Measurements from ENCODE around the gene VASP. TPM values are rescaled to one million over a fixed set of nuclear protein-coding genes. Genes with fewer than 3 reads are reported as not detected.

Gene VASP
- total and polyA plus RNA-seq, 2 of the 13 experiments (the other 11 are each of a cell fraction or from before 2014, with no cell fraction given), result 41.8 to 67.1 TPM

DNA sequence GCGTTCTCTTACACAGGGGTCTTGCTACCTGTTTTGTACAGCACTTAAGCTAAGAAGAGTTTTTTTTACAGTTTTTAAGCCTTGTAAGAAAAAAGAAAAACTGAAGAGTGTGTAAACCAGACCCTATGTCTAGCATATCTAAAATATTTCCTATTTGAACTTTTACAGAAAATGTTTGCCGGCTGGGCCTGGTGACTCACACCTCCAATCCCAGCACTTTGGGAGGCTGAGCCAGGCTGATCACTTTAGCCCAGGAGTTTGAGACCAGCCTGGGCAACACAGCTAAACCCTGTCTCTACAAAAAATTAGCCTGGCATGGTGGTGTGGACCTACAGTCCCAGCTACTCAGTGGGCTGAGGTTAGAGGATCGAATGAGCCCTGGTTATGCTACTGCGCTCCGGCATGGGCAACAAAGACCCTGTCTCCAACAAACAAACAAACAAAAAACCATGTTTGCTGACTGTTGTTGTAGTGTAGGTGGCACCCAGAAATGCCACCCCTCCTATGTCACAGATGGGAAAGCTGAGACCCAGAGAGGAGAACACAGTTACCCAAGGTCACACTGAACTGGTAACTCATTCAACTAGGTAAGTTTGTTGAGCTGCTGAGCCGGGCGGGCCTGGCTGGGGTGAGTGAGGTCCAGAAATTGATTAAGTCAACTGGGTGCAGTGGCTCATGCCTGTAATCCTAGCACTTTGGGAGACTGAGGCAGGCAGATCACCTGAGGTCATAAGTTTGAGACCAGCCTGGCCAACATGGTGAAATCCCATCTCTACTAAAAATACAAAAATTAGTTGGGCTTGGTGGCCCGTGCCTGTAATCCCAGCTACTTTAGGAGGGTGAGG lies 1.9 kb upstream of the VASP start (continued):
- TF ChIP-seq SPEN (CRISPR knock-in tag; IDR thresholded peaks at IDR 0.05; ENCODE audit: low read depth) (no peak), HMG20B (CRISPR knock-in tag; conservative IDR thresholded peaks at IDR 0.05) (no peak), SNAI1 (CRISPR knock-in tag; IDR thresholded peaks at IDR 0.05; ENCODE audit: borderline replicate concordance) (no peak), ZNF136 (CRISPR knock-in tag; IDR thresholded peaks at IDR 0.05; ENCODE audit: low read depth) (0 out of 2 replicates have a peak, but pooled peaks have one; percentile 28), ZIK1 (CRISPR knock-in tag; IDR thresholded peaks at IDR 0.05; ENCODE audit: borderline replicate concordance, low read depth) (no peak), SSRP1 (CRISPR knock-in tag; IDR thresholded peaks at IDR 0.05) (peak; percentile 16; the same call in 1 of the 2 replicates), ZNF274 (CRISPR knock-in tag; IDR thresholded peaks at IDR 0.05) (no peak; the same call in 1 of the 2 replicates), XBP1 (CRISPR knock-in tag; IDR thresholded peaks at IDR 0.05) (no peak), ZBTB1 (CRISPR knock-in tag; IDR thresholded peaks at IDR 0.05; ENCODE audit: borderline replicate concordance) (no peak), ZSCAN21 (CRISPR knock-in tag; IDR thresholded peaks at IDR 0.05; ENCODE audit: borderline replicate concordance) (no peak), FOXA3 (CRISPR knock-in tag; IDR thresholded peaks at IDR 0.05) (0 out of 2 replicates have a peak, but pooled peaks have one; percentile 19), ZNF598 (CRISPR knock-in tag; IDR thresholded peaks at IDR 0.05; ENCODE audit: borderline replicate concordance) (0 out of 2 replicates have a peak, but pooled peaks have one; percentile 11), MED1 (CRISPR knock-in tag; IDR thresholded peaks at IDR 0.05) (peak; percentile 10; the same call in 1 of the 2 replicates), ASH2L (IDR thresholded peaks at IDR 0.05; ENCODE audit: insufficient read length, low read depth, low read length) (no peak)
- TF ChIP-seq, protein P1, sequence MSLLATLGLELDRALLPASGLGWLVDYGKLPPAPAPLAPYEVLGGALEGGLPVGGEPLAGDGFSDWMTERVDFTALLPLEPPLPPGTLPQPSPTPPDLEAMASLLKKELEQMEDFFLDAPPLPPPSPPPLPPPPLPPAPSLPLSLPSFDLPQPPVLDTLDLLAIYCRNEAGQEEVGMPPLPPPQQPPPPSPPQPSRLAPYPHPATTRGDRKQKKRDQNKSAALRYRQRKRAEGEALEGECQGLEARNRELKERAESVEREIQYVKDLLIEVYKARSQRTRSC (CRISPR knock-in tag; IDR thresholded peaks at IDR 0.05; ENCODE audit: low read depth), result no peak
